ENCODE data around the gene C11orf58.
A peak's percentile ranks its signal among the peaks of the same experiment; 100 is the strongest.

C11orf58 gene

DNA sequence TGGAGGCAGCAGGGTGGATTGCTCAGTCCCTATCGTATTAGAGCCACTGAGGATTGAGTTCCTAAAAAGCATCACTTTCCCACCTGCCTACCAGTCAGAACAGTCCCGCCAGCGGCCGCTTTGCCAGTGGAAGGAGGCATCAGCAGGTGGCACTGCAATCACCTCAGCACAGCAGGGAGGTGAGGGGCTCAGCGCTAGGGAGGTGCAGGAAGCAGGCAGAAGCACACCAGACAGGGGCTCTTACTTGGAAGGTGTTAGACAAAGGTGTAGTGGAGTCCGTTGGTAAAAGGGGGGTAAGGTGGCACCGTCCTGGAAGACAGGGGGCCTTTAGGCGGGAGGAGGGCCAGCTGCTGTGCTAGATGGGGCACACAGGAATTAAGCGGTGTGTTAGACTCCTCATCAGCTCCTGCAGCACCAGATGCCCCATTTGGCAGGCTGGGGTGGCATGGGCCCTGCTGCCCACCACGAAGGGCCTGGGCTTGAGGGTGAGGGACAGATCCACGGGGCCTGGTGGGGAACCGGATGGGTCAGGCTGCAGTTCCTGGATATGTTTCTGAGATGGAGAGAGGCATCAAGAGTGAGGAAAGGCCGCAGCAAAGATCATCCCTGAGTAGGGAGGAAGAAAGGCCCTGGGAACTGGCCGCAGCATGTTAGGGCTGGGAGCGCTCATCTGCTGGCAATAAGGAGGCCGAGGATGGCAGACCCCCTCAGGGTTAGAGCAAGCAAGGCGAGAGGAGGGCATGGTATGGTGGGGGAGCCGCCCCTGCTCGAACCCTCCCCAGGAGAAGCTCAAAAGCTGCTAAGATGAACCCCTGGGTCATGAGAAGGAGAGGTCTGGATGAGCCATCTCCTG lies 42.5 kb downstream of the C11orf58 start:
- H3K27ac ChIP-seq, result no peak overlapping the region
- TF ChIP-seq, protein P1, sequence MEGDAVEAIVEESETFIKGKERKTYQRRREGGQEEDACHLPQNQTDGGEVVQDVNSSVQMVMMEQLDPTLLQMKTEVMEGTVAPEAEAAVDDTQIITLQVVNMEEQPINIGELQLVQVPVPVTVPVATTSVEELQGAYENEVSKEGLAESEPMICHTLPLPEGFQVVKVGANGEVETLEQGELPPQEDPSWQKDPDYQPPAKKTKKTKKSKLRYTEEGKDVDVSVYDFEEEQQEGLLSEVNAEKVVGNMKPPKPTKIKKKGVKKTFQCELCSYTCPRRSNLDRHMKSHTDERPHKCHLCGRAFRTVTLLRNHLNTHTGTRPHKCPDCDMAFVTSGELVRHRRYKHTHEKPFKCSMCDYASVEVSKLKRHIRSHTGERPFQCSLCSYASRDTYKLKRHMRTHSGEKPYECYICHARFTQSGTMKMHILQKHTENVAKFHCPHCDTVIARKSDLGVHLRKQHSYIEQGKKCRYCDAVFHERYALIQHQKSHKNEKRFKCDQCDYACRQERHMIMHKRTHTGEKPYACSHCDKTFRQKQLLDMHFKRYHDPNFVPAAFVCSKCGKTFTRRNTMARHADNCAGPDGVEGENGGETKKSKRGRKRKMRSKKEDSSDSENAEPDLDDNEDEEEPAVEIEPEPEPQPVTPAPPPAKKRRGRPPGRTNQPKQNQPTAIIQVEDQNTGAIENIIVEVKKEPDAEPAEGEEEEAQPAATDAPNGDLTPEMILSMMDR (conservative IDR thresholded peaks at IDR 0.05), result no peak

DNA sequence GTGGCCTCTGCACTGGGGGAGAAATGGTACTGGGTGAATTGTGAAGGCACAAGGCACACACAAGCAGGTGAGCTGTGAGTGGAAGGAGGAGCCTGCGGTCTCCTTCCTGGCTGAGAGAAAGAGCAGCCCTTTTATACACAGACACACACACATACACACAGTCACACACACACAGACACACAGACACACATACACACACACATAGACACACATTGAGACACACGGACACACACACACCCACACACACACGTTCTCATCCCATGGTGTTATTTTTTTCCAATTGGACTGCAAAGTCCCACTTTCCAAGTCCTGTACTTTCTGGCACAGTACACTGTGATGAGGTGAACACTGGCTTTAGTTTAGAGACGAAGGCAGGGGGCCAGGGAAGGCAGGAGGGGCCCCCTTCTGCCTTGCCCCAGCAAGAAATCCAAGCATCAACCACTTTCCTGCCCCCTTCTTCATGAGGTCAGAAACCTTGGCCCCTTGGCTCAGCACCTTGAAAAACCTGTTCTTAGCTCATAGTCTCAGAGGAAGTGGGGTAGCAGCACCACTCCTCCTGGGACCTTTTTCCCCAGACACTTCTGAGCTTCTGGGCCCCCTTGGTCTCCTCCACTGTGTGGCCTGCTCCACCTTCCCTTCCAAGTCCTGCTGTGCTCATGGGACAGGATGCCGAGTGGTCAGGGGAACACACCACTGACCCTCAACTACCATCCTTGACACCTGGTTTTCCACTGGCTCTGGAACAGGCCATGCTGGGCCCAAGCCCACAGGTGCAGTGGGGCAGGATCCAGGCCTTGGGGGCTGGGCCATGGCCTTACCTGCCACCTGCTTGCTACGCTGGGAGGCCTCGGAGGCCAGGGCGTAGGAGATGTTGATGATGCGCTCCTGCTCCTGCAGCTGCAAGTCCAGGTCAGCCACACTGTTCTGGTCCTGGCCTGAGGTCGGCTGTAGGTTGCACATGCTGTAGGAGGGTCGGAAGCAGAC lies 43.8 kb downstream of the C11orf58 start:
- H3K27ac ChIP-seq, result peak overlapping the region; percentile 19; the same call in 1 of the 2 replicates
- TF ChIP-seq, protein P1 (conservative IDR thresholded peaks at IDR 0.05), result no peak

DNA sequence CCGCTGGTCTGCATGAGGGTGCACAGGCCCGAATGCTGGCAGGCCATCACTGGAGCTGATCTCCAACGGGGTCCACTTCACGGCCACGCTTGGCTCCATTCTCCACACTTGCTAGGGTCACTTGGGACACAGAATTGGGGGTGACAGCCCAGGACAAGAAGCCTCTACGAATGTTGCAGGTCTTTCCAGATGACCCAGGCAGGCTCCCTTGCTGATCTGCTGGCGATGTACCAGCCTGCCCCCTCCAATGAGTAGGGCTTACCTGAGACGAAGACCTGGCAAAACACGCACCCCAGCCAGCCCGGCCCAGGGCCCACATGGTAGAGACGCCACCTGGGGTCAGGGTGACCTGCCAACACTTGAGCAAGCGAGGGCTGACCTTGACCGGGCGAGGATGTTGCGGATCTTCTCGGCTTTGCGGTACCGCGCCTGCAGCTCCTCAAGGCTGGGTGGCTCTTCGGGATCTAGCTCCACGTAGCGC lies 44.9 kb downstream of the C11orf58 start:
- no peak overlapping the region for H3K27ac ChIP-seq
- TF ChIP-seq, protein P1 (conservative IDR thresholded peaks at IDR 0.05), result no peak

DNA sequence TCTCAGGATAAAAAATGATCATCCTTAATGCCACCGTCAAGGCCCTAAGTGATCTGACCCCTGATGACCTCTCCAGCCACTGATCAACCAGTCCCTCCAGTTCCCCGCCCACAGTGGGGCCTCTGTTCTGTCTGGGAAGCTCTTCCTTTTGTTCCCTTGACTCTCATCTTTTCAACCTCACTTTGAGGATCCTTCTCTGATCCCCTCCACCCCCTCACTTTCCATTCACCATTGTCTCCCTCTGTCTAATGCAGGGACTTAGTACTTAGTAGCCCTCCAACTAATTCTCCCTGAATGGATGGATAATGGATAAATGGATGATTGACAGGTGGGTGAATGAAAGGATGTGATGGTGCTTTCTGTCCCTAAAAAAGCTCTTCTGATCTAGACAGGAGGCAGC lies 45.6 kb downstream of the C11orf58 start:
- H3K27ac ChIP-seq, result no peak overlapping the region
- TF ChIP-seq, protein P1 (conservative IDR thresholded peaks at IDR 0.05), result no peak

DNA sequence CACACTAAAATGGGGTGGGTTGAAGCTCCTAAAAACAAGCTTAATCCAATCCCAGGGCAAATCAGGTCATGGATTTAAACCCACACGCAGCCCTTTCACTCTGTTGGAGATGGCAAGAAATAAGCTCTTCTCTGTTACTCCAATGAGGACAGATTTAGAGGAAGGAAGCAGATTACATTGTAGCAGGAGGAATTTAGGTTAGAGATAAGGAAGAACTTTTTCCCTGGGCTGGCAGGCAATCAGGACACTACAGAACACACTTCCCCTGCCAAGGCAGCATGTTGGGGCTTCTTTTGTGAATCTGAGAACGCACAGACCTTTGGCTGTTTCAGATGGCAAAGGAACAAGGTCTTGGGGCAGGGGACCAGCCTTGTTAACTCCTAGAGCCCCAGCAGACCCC lies 46.2 kb downstream of the C11orf58 start:
- TF ChIP-seq, protein P1 (conservative IDR thresholded peaks at IDR 0.05), result no peak
- H3K27ac ChIP-seq, result no peak overlapping the region

DNA sequence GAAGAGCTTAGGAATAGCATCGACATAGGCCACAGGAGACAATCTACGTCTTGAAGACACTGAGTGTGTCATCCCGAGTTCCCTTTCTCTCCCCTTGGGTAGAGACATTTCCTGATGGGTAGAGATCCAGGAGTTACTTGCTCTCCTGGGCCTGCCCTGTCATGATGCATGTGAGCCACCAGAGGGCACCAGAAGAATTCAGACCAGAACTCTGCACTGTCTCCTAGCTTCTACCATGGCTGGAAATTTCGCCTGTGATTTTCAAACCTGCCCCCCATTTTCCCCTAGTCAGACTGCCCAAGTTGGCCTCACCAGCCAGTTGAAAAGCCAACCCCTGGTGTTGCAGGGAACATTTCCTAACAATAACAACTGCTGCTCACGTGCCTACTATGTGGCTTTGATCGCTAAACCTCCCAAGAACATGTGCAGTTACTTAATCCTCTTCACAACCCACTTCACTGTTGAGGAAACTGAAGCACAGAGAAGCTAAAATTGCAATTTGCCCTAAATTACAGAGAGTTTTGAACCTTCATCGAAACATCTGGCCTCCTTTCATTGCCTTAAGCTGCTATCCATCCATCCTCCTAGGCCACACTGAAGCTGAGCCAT lies 47.2 kb downstream of the C11orf58 start:
- TF ChIP-seq, protein P1 (conservative IDR thresholded peaks at IDR 0.05), result peak; percentile 88

More for the DNA sequence above, 47.2 kb downstream of the C11orf58 start:
- no peak overlapping the region for H3K27ac ChIP-seq

Measured in VCaP (cell line).